ENCODE results near the gene YPEL1.

DNA sequence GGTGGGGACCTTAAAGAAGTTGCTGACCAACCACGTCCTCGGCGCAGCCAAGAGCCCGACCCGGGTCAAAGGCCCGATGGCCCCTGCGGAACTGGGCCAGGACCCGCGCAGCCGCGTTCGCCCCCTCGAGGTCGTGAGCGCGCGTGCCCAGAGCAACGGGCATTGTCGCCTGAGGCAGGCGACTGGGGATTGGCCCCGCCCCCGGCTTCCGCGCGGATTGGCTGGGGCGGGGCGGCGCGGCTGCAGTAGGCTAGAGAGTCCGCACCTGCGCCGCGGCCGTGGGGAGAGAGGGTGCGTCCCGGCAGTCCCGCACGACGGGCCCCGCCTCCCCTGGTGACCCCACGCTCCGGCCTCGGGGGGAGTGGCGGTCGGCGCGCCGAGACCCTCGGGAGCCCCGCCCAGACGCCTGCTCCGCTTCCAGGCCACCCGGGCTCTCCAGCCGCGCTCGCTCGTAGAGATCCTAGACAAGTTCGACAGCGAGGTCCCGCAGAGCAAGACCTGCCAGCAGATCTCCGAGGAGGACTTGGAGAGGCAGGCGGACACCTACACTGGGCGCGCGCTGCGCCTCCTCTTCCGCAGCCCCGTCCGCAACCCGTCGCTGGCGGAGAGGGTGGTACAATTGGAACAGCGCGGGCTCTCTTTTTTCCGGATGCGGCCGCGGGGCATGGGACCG lies 78.1 kb downstream of the YPEL1 start:
- TF ChIP-seq POLR2AphosphoS2 (IDR thresholded peaks at IDR 0.05; ENCODE audit: low read depth, low read length) (peak; percentile 62; the same call in 1 of the 2 replicates), KDM1A (IDR thresholded peaks at IDR 0.05; ENCODE audit: borderline replicate concordance) (no peak), STAT1 (conservative IDR thresholded peaks at IDR 0.05) (no peak), USF1 (IDR thresholded peaks at IDR 0.05; ENCODE audit: borderline replicate concordance, extremely low read length, insufficient read depth, low read depth, low read length) (no peak), BRCA1 (IDR thresholded peaks at IDR 0.05; ENCODE audit: low read depth, low read length) (no peak), JUNB (IDR thresholded peaks at IDR 0.05) (no peak), SP1 (IDR thresholded peaks at IDR 0.05; ENCODE audit: low read depth, low read length) (no peak), POLR2A (IDR thresholded peaks at IDR 0.05; ENCODE audit: low read depth, low read length) (peak; percentile 79), LARP7 (IDR thresholded peaks at IDR 0.05) (peak; percentile 68; the same call in 1 of the 2 replicates), POLR2AphosphoS5 (IDR thresholded peaks at IDR 0.05; ENCODE audit: low read length) (no peak), POU2F2 (IDR thresholded peaks at IDR 0.05; ENCODE audit: borderline replicate concordance, low read depth, low read length) (no peak)
- TF ChIP-seq, protein P1, sequence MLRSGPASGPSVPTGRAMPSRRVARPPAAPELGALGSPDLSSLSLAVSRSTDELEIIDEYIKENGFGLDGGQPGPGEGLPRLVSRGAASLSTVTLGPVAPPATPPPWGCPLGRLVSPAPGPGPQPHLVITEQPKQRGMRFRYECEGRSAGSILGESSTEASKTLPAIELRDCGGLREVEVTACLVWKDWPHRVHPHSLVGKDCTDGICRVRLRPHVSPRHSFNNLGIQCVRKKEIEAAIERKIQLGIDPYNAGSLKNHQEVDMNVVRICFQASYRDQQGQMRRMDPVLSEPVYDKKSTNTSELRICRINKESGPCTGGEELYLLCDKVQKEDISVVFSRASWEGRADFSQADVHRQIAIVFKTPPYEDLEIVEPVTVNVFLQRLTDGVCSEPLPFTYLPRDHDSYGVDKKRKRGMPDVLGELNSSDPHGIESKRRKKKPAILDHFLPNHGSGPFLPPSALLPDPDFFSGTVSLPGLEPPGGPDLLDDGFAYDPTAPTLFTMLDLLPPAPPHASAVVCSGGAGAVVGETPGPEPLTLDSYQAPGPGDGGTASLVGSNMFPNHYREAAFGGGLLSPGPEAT (IDR thresholded peaks at IDR 0.05; ENCODE audit: low read depth) = no peak

Data from GM12878 (cell line).